B cell (primary cell): ENCODE data around the gene PRDM2. TPM values are rescaled to one million over a fixed set of nuclear protein-coding genes. Genes with fewer than 3 reads are reported as not detected.

Experiments
- ATAC-seq: fragments of 200-7000 bp; cut with Tn5 transposase; one replicate; pipeline ENCODE4 v1.10.0; 2021; ENCODE audit warnings: low read depth, mild to moderate bottlenecking, moderate number of reproducible peaks, moderate library complexity
- CTCF ChIA-PET: fragments of 350-600 bp; sonication (Branson Sonifier 250); formaldehyde crosslinking; loops from one replicate; lab custom pipeline; 2021; ENCODE audit warnings: antibody characterized with exemption, inconsistent platforms; lab: Charles Lee
- POLR2A ChIA-PET: fragments of 350-600 bp; sonication (Branson Sonifier 250); formaldehyde crosslinking; loops from one replicate; lab custom pipeline; 2021; ENCODE audit warnings: antibody characterized with exemption; lab: Charles Lee
- DNase-seq: peaks from one replicate; pipeline ENCODE4 v3.0.0; 2013
- H2AFZ ChIP-seq: 2 replicates; pipeline ENCODE4 v1.6.1; 2012; ENCODE audit warnings: mild to moderate bottlenecking, low read depth, low read length; ENCODE audit not compliant: insufficient read depth, poor library complexity, severe bottlenecking
- H3K27ac ChIP-seq, 2 donors: 1 replicate in 1 of 2; 2 replicates in 1 of 2; pipeline ENCODE4 v1.5.1; 2012 to 2013; ENCODE audit warnings: low read length in 2 of 2, mild to moderate bottlenecking in 2 of 2, moderate library complexity in 1 of 2
- H3K27me3 ChIP-seq, 4 experiments: fragments of 200-600 bp in 1 of 4; sonication (generic) in 1 of 4; replicated peaks in 1 of 4; 1 replicate in 2 of 4; 2 replicates in 2 of 4; pipeline versions ENCODE4 v1.6.1 to v1.7.0; 2013 to 2016; ENCODE audit warnings: low read length in 3 of 4, mild to moderate bottlenecking in 2 of 4, mixed read lengths in 1 of 4, moderate library complexity in 1 of 4; ENCODE audit not compliant: insufficient read depth in 4 of 4, control insufficient read depth in 3 of 4; ENCODE audit errors: control extremely low read depth in 1 of 4
- H3K36me3 ChIP-seq, 2 experiments: replicated peaks in 1 of 2; 1 replicate in 1 of 2; 2 replicates in 1 of 2; pipeline versions ENCODE4 v1.6.1 to v1.7.1; 2013; ENCODE audit warnings: low read length in 1 of 2; ENCODE audit not compliant: insufficient read depth in 2 of 2, control insufficient read depth in 1 of 2; ENCODE audit errors: control extremely low read depth in 1 of 2, extremely low read depth in 1 of 2
- H3K4me1 ChIP-seq, 2 donors: fragments of 200-600 bp in 1 of 2; sonication (generic) in 1 of 2; 1 replicate in 1 of 2; 2 replicates in 1 of 2; pipeline versions ENCODE4 v1.5.1 to v1.6.1; 2013 to 2017; ENCODE audit warnings: low read length in 2 of 2; ENCODE audit not compliant: control insufficient read depth in 2 of 2, insufficient read depth in 2 of 2
- H3K4me2 ChIP-seq: replicated peaks from 2 replicates; pipeline ENCODE3; 2012; ENCODE audit warnings: mild to moderate bottlenecking, low read depth, low read length; ENCODE audit not compliant: poor library complexity, severe bottlenecking
- H3K4me3 ChIP-seq, 5 experiments: fragments of 200-600 bp in 1 of 5; sonication (generic) in 1 of 5; 1 replicate in 3 of 5; 2 replicates in 2 of 5; pipeline versions ENCODE4 v1.5.1 to v1.7.0; 2011 to 2016; ENCODE audit warnings: low read length in 4 of 5, mild to moderate bottlenecking in 4 of 5, low read depth in 2 of 5, control low read depth in 1 of 5, moderate library complexity in 1 of 5; ENCODE audit not compliant: insufficient read depth in 1 of 5; ENCODE audit errors: control extremely low read depth in 1 of 5, extremely low read depth in 1 of 5
- H3K79me2 ChIP-seq: fragments of 200-600 bp; sonication (generic); one replicate; pipeline ENCODE4 v1.6.0; 2016; ENCODE audit warnings: low read length; ENCODE audit not compliant: control insufficient read depth, insufficient read depth
- H3K9ac ChIP-seq: fragments of 200-600 bp; sonication (generic); 2 replicates; pipeline ENCODE4 v1.6.1; 2017; ENCODE audit warnings: mild to moderate bottlenecking, low read length, moderate library complexity
- H3K9me3 ChIP-seq, 3 donors: one replicate each; pipeline versions ENCODE4 v1.6.1 to v1.7.1; 2013; ENCODE audit warnings: low read length in 2 of 3; ENCODE audit not compliant: control insufficient read depth in 2 of 3, insufficient read depth in 1 of 3; ENCODE audit errors: control extremely low read depth in 1 of 3
- H4K20me1 ChIP-seq: 2 replicates; pipeline ENCODE4 v1.6.0; 2012; ENCODE audit warnings: mild to moderate bottlenecking, low read length; ENCODE audit not compliant: insufficient read depth, control insufficient read depth, poor library complexity, severe bottlenecking
- H3K27ac Mint-ChIP-seq: one replicate; pipeline ENCODE4 v1.8.0; 2021; ENCODE audit warnings: mixed read lengths
- H3K27me3 Mint-ChIP-seq: one replicate; pipeline ENCODE4 v1.8.0; 2021; ENCODE audit warnings: mixed read lengths
- H3K4me1 Mint-ChIP-seq: one replicate; pipeline ENCODE4 v1.8.0; 2021; ENCODE audit warnings: mixed read lengths
- H3K4me3 Mint-ChIP-seq: one replicate; pipeline ENCODE4 v1.8.0; 2021; ENCODE audit warnings: mixed read lengths
- H3K9me3 Mint-ChIP-seq: one replicate; pipeline ENCODE4 v1.8.0; 2022; ENCODE audit warnings: mixed read lengths; ENCODE audit not compliant: insufficient read depth
- EZH2 ChIP-seq: IDR thresholded peaks from 2 replicates; pipeline ENCODE4 v1.6.1; 2012; ENCODE audit warnings: borderline replicate concordance, low read depth, mild to moderate bottlenecking, moderate library complexity, low read length; ENCODE audit not compliant: insufficient read depth, poor library complexity, severe bottlenecking
- WGBS: methylation state at CpG from one replicate; pipeline ENCODE4 v1.1.5; 2013; ENCODE audit warnings: missing lambda C conversion rate; ENCODE audit not compliant: insufficient coverage; 5-methylcytosine and 5-hydroxymethylcytosine counted together
- intact Hi-C: fragments of 100-400 bp; cut with micrococcal nuclease; formaldehyde crosslinking; loops from one replicate; pipeline ENCODE4 v1.10.0; 2022
- polyA plus RNA-seq: library from polyadenylated mRNA; depleted of rRNA; stranded (reverse); fragments of >200 nt; gene quantifications from 2 replicates; pipeline ENCODE4 v1.2.3, GENCODE V29; 2012
- total RNA-seq, 2 donors: library from RNA; stranded (reverse); fragments of 120-200 nt in 1 of 2; gene quantifications; 1 replicate in 1 of 2; 2 replicates in 1 of 2; pipeline versions ENCODE4 v1.2.3 to v1.2.4, GENCODE V29; 2013 to 2022
- TF ChIP-seq, protein P1 (sequence below): fragments of 200-600 bp; IDR thresholded peaks from one replicate; pipeline ENCODE4 v1.8.0; 2022; ENCODE audit warnings: antibody characterized with exemption, mild to moderate bottlenecking

PRDM2 gene
- total and polyA plus RNA-seq, 2 donors (not counting 1 experiment from before 2014, with no cell fraction given): 50.1 to 432 TPM

- Mint-ChIP-seq H3K27me3 (no peaks in the 10 kb centered on the region), H3K4me1 (peaks cover 42% of the 10 kb centered on the region), H3K27ac (no peak overlapping the region), H3K9me3 (no peaks in the 10 kb centered on the region), H3K4me3 (no peak overlapping the region)
- Histone ChIP-seq H3K9me3 (no peaks in the 10 kb centered on the region), H3K9ac (no peak overlapping the region), H3K79me2 (peaks cover 79% of the 10 kb centered on the region), H3K36me3 (peaks cover 0 to 36% of the 10 kb centered on the region in 2 experiments), H4K20me1 (peaks cover 24% of the 10 kb centered on the region), H3K4me1 (peaks cover 16 to 18% of the 10 kb centered on the region in 2 donors), H2AFZ (no peak overlapping the region), H3K4me2 (no peak overlapping the region), H3K4me3 (no peak overlapping the region), H3K27me3 (no peaks in the 10 kb centered on the region), H3K27ac (no peak overlapping the region)
- no CpG with 5 or more reads among the region's 3 CpGs for WGBS
- DNase-seq (no peak), ATAC-seq (no peak)
- intact Hi-C loops: no loop called here
- ChIA-PET POLR2A (no interaction called here), CTCF (interaction anchor here (0.6 to 0.8 kb wide), 2 partner anchors 15 to 64 kb away, joined by 3 read pairs; no protein-coding TSS in a partner anchor)
- TF ChIP-seq, protein P1, sequence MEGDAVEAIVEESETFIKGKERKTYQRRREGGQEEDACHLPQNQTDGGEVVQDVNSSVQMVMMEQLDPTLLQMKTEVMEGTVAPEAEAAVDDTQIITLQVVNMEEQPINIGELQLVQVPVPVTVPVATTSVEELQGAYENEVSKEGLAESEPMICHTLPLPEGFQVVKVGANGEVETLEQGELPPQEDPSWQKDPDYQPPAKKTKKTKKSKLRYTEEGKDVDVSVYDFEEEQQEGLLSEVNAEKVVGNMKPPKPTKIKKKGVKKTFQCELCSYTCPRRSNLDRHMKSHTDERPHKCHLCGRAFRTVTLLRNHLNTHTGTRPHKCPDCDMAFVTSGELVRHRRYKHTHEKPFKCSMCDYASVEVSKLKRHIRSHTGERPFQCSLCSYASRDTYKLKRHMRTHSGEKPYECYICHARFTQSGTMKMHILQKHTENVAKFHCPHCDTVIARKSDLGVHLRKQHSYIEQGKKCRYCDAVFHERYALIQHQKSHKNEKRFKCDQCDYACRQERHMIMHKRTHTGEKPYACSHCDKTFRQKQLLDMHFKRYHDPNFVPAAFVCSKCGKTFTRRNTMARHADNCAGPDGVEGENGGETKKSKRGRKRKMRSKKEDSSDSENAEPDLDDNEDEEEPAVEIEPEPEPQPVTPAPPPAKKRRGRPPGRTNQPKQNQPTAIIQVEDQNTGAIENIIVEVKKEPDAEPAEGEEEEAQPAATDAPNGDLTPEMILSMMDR: no peak
- no peak for TF ChIP-seq EZH2
These were observed 46.4 kb downstream of the PRDM2 start for GRCh38 chr1:13746342-13746741.

- H3K4me3 ChIP-seq: peak overlapping the region; percentile 59 to 81 (median 72)
- peaks cover 0 to 33% of the 10 kb centered on the region in 2 experiments for H3K36me3 ChIP-seq
- H4K20me1 ChIP-seq: peaks cover 50% of the 10 kb centered on the region
- H3K79me2 ChIP-seq: peaks cover 79% of the 10 kb centered on the region
- H2AFZ ChIP-seq: peak overlapping the region; percentile 75
- Mint-ChIP-seq H3K27me3 (no peaks in the 10 kb centered on the region), H3K4me1 (peaks cover 59% of the 10 kb centered on the region), H3K27ac (peak overlapping the region; percentile 98), H3K4me3 (peak overlapping the region; percentile 95), H3K9me3 (no peaks in the 10 kb centered on the region)
- peak overlapping the region; percentile 68 for H3K9ac ChIP-seq
- peak; percentile 97 for DNase-seq
- ATAC-seq: peak; percentile 90
- peak overlapping the region; percentile 86 to 90 for H3K27ac ChIP-seq
- 1% methylated on average over 79 of the region's 83 CpGs for WGBS
- H3K27me3 ChIP-seq: no peaks in the 10 kb centered on the region
- intact Hi-C loops: loop anchor here (1.0 kb wide), 3 partner anchors 18 to 84 kb away; partner anchors contain the start of gene PRDM2
- H3K4me2 ChIP-seq: peak overlapping the region; percentile 82
- ChIA-PET CTCF (interaction anchor here (0.8 to 3.0 kb wide), 10 partner anchors 12 to 82 kb away, joined by 4 to 48 read pairs (median 6); no protein-coding TSS in a partner anchor), POLR2A (interaction anchor here (0.5 to 1.4 kb wide), 7 partner anchors 10 to 81 kb away, joined by 3 to 17 read pairs (median 4); no protein-coding TSS in a partner anchor)
- H3K9me3 ChIP-seq: no peaks in the 10 kb centered on the region
- peaks cover 38 to 42% of the 10 kb centered on the region in 2 donors for H3K4me1 ChIP-seq
- TF ChIP-seq, protein P1: peak; percentile 23
- TF ChIP-seq EZH2: no peak
These were observed 48.9 kb downstream of the PRDM2 start for GRCh38 chr1:13748610-13749505.
